Neuron (in vitro differentiated cells): ENCODE results near the gene SLC18A3.

Experiments used
- H2AFZ ChIP-seq: one replicate; pipeline ENCODE4 v1.6.1; 2013; ENCODE audit warnings: low read depth, mild to moderate bottlenecking, inconsistent platforms, low read length, moderate library complexity
- H3K27me3 ChIP-seq: one replicate; pipeline ENCODE4 v1.6.1; 2013; ENCODE audit warnings: low read length; ENCODE audit not compliant: insufficient read depth
- H3K36me3 ChIP-seq: one replicate; pipeline ENCODE4 v1.6.1; 2013; ENCODE audit warnings: low read length; ENCODE audit not compliant: insufficient read depth
- H3K4me1 ChIP-seq: one replicate; pipeline ENCODE4 v1.6.1; 2013; ENCODE audit warnings: low read length; ENCODE audit not compliant: insufficient read depth
- H3K4me3 ChIP-seq: 2 replicates; pipeline ENCODE4 v1.5.1; 2013; ENCODE audit warnings: mild to moderate bottlenecking, low read length, moderate library complexity
- H3K9me3 ChIP-seq: one replicate; pipeline ENCODE4 v1.6.1; 2013; ENCODE audit warnings: low read length

The SLC18A3 gene

GRCh38 chr10:49629431-49629881, 19.3 kb downstream of the SLC18A3 start:
- H3K4me1 ChIP-seq, result no peaks in the 10 kb centered on the region
- H2AFZ ChIP-seq, result no peak overlapping the region
- H3K4me3 ChIP-seq, result no peak overlapping the region
- H3K9me3 ChIP-seq, result no peaks in the 10 kb centered on the region
- H3K36me3 ChIP-seq, result no peaks in the 10 kb centered on the region
- peaks cover 11% of the 10 kb centered on the region for H3K27me3 ChIP-seq

- Histone ChIP-seq H2AFZ (no peak overlapping the region), H3K4me1 (no peaks in the 10 kb centered on the region), H3K36me3 (no peaks in the 10 kb centered on the region), H3K4me3 (no peak overlapping the region), H3K27me3 (peaks cover 11% of the 10 kb centered on the region), H3K9me3 (no peaks in the 10 kb centered on the region)
These were observed 21.9 kb downstream of the SLC18A3 start for GRCh38 chr10:49631975-49632374.

GRCh38 chr10:49632406-49633317, 22.6 kb downstream of the SLC18A3 start:
- H3K4me3 ChIP-seq, result no peak overlapping the region
- H3K36me3 ChIP-seq, result no peaks in the 10 kb centered on the region
- H3K4me1 ChIP-seq, result no peaks in the 10 kb centered on the region
- H3K9me3 ChIP-seq, result no peaks in the 10 kb centered on the region
- peaks cover 11% of the 10 kb centered on the region for H3K27me3 ChIP-seq
- H2AFZ ChIP-seq, result no peak overlapping the region

- H3K27me3 ChIP-seq, result peaks cover 11% of the 10 kb centered on the region
- H3K4me3 ChIP-seq, result no peak overlapping the region
- H3K9me3 ChIP-seq, result no peaks in the 10 kb centered on the region
- no peaks in the 10 kb centered on the region for H3K36me3 ChIP-seq
- H3K4me1 ChIP-seq, result no peaks in the 10 kb centered on the region
- no peak overlapping the region for H2AFZ ChIP-seq
These were observed 23.4 kb downstream of the SLC18A3 start for GRCh38 chr10:49633327-49634068.

GRCh38 chr10:49634069-49634660, 24.1 kb downstream of the SLC18A3 start:
- Histone ChIP-seq H3K9me3 (no peaks in the 10 kb centered on the region), H3K4me3 (no peak overlapping the region), H2AFZ (no peak overlapping the region), H3K27me3 (peaks cover 11% of the 10 kb centered on the region), H3K4me1 (no peaks in the 10 kb centered on the region), H3K36me3 (no peaks in the 10 kb centered on the region)

GRCh38 chr10:49642311-49642710, 32.2 kb downstream of the SLC18A3 start:
- Histone ChIP-seq H3K27me3 (peaks cover 5% of the 10 kb centered on the region), H3K36me3 (no peaks in the 10 kb centered on the region), H3K4me3 (no peak overlapping the region), H3K9me3 (no peaks in the 10 kb centered on the region), H2AFZ (no peak overlapping the region), H3K4me1 (no peaks in the 10 kb centered on the region)

GRCh38 chr10:49643241-49644034, 33.3 kb downstream of the SLC18A3 start:
- no peaks in the 10 kb centered on the region for H3K9me3 ChIP-seq
- no peaks in the 10 kb centered on the region for H3K36me3 ChIP-seq
- no peak overlapping the region for H2AFZ ChIP-seq
- H3K4me3 ChIP-seq, result no peak overlapping the region
- peaks cover 11% of the 10 kb centered on the region for H3K27me3 ChIP-seq
- H3K4me1 ChIP-seq, result no peaks in the 10 kb centered on the region

GRCh38 chr10:49644035-49644646, 34.0 kb downstream of the SLC18A3 start:
- H3K4me3 ChIP-seq, result no peak overlapping the region

GRCh38 chr10:49645417-49645816, 35.3 kb downstream of the SLC18A3 start:
- H2AFZ ChIP-seq, result no peak overlapping the region
- peaks cover 15% of the 10 kb centered on the region for H3K27me3 ChIP-seq
- H3K4me1 ChIP-seq, result no peaks in the 10 kb centered on the region
- no peaks in the 10 kb centered on the region for H3K9me3 ChIP-seq
- no peaks in the 10 kb centered on the region for H3K36me3 ChIP-seq
- H3K4me3 ChIP-seq, result no peak overlapping the region

More at GRCh38 chr10:49644035-49644646, 34.0 kb downstream of the SLC18A3 start:
- no peak overlapping the region for H2AFZ ChIP-seq
- H3K4me1 ChIP-seq, result no peaks in the 10 kb centered on the region
- H3K9me3 ChIP-seq, result no peaks in the 10 kb centered on the region
- H3K36me3 ChIP-seq, result no peaks in the 10 kb centered on the region
- peaks cover 15% of the 10 kb centered on the region for H3K27me3 ChIP-seq

- Histone ChIP-seq H3K36me3 (no peaks in the 10 kb centered on the region), H2AFZ (no peak overlapping the region), H3K4me3 (no peak overlapping the region), H3K9me3 (no peaks in the 10 kb centered on the region), H3K4me1 (no peaks in the 10 kb centered on the region), H3K27me3 (peaks cover 17% of the 10 kb centered on the region)
These were observed 36.1 kb downstream of the SLC18A3 start for GRCh38 chr10:49645871-49646870.

GRCh38 chr10:49647554-49647953, 37.4 kb downstream of the SLC18A3 start:
- H3K4me1 ChIP-seq, result no peaks in the 10 kb centered on the region
- H3K4me3 ChIP-seq, result no peak overlapping the region
- no peaks in the 10 kb centered on the region for H3K9me3 ChIP-seq
- H3K36me3 ChIP-seq, result no peaks in the 10 kb centered on the region
- peaks cover 13% of the 10 kb centered on the region for H3K27me3 ChIP-seq
- H2AFZ ChIP-seq, result no peak overlapping the region
